ENCODE measurements around the gene CACNG4. TPM values are rescaled to one million over a fixed set of nuclear protein-coding genes. Genes with fewer than 3 reads are reported as not detected.

Gene CACNG4
- total and polyA plus RNA-seq, 9 of the 15 experiments (the other 6 are each of a cell fraction or from before 2014, with no cell fraction given) = 0.07 TPM; not detected in 8

- no peaks in the 10 kb centered on the region for H3K4me1 ChIP-seq (replicated peaks in 1 of 2; ENCODE audit: control insufficient read depth in 2 of 2, insufficient read depth in 2 of 2, low read length in 2 of 2)
- POLR2A ChIA-PET = no interaction called here
- no peaks in the 10 kb centered on the region; the same call in 1 of the 2 replicates for H3K9me3 ChIP-seq (replicated peaks; ENCODE audit: control insufficient read depth, insufficient read depth, low read depth, low read length)
- H2AFZ ChIP-seq (ENCODE audit: low read depth, low read length) = no peak overlapping the region
- H3K27ac ChIP-seq (ENCODE audit: extremely low read depth, low read depth, low read length) = no peak overlapping the region
- FAIRE-seq (no peak), DNase-seq (ENCODE audit: extremely low read depth in 1 of 4, low spot score in 3 of 4) (no peak), ATAC-seq (no peak)
- intact Hi-C loops (cut with micrococcal nuclease) (no loop called here), in situ Hi-C loops (cut with MboI) (no loop called here)
- TF ChIP-seq POU5F1 (IDR thresholded peaks at IDR 0.05; ENCODE audit: borderline replicate concordance, low read depth, low read length, partially characterized antibody) = no peak
- peaks cover 10% of the 10 kb centered on the region; the same call in 1 of the 2 replicates for H4K20me1 ChIP-seq (replicated peaks; ENCODE audit: control insufficient read depth, insufficient read depth, low read length)
- H3K4me2 ChIP-seq (ENCODE audit: insufficient read depth, low read length) = no peak overlapping the region
- H3K36me3 ChIP-seq (ENCODE audit: control insufficient read depth, insufficient read depth, low read length) = no peaks in the 10 kb centered on the region
- CTCF ChIA-PET (ENCODE audit: low intra/inter-chr PET ratio) = no interaction called here
- H3K4me3 ChIP-seq = no peak overlapping the region
- peaks cover 38 to 68% of the 10 kb centered on the region in 2 experiments for H3K27me3 ChIP-seq (ENCODE audit: control insufficient read depth in 2 of 2, insufficient read depth in 2 of 2, low read length in 2 of 2)
- H3K9me1 ChIP-seq (ENCODE audit: control insufficient read depth, insufficient read depth, low read length) = no peaks in the 10 kb centered on the region
- WGBS (ENCODE audit: insufficient coverage, low coverage, missing lambda C conversion rate) = 0% methylated on average over 4 of the region's 4 CpGs
- H3K79me2 ChIP-seq (ENCODE audit: control insufficient read depth, insufficient read depth, low read length) = no peaks in the 10 kb centered on the region
- no TSS peak for BruUV-seq (replicated peaks)
- no peak overlapping the region for H3K9ac ChIP-seq (ENCODE audit: insufficient read depth in 1 of 2, low read depth in 2 of 2, low read length in 2 of 2)
Measured at GRCh38 chr17:66989076-66989475, 24.6 kb downstream of the CACNG4 start.

GRCh38 chr17:66989579-66989978, 25.1 kb downstream of the CACNG4 start:
- CTCF ChIA-PET (ENCODE audit: low intra/inter-chr PET ratio) = no interaction called here
- Histone ChIP-seq H3K9ac (ENCODE audit: insufficient read depth in 1 of 2, low read depth in 2 of 2, low read length in 2 of 2) (no peak overlapping the region), H2AFZ (ENCODE audit: low read depth, low read length) (no peak overlapping the region), H3K9me1 (ENCODE audit: control insufficient read depth, insufficient read depth, low read length) (no peaks in the 10 kb centered on the region), H3K27ac (ENCODE audit: extremely low read depth, low read depth, low read length) (no peak overlapping the region), H3K9me3 (replicated peaks; ENCODE audit: control insufficient read depth, insufficient read depth, low read depth, low read length) (no peaks in the 10 kb centered on the region; the same call in 1 of the 2 replicates), H4K20me1 (replicated peaks; ENCODE audit: control insufficient read depth, insufficient read depth, low read length) (peaks cover 8% of the 10 kb centered on the region; the same call in 1 of the 2 replicates), H3K4me1 (replicated peaks in 1 of 2; ENCODE audit: control insufficient read depth in 2 of 2, insufficient read depth in 2 of 2, low read length in 2 of 2) (no peaks in the 10 kb centered on the region), H3K79me2 (ENCODE audit: control insufficient read depth, insufficient read depth, low read length) (no peaks in the 10 kb centered on the region), H3K36me3 (ENCODE audit: control insufficient read depth, insufficient read depth, low read length) (no peaks in the 10 kb centered on the region), H3K27me3 (ENCODE audit: control insufficient read depth in 2 of 2, insufficient read depth in 2 of 2, low read length in 2 of 2) (peaks cover 42 to 72% of the 10 kb centered on the region in 2 experiments), H3K4me3 (no peak overlapping the region), H3K4me2 (ENCODE audit: insufficient read depth, low read length) (no peak overlapping the region)
- POLR2A ChIA-PET = no interaction called here
- FAIRE-seq (no peak), DNase-seq (ENCODE audit: extremely low read depth in 1 of 4, low spot score in 3 of 4) (no peak), ATAC-seq (no peak)
- TF ChIP-seq GATA2 (CRISPR knock-in tag; IDR thresholded peaks at IDR 0.05) (no peak), MTA3 (IDR thresholded peaks at IDR 0.05; ENCODE audit: borderline replicate concordance) (no peak)
- WGBS (ENCODE audit: insufficient coverage, low coverage, missing lambda C conversion rate) = 2% methylated on average over 8 of the region's 8 CpGs
- intact Hi-C loops (cut with micrococcal nuclease) = no loop called here
- no TSS peak for BruUV-seq (replicated peaks)
- in situ Hi-C loops (cut with MboI) = no loop called here

Measured in K562 (cell line).